Fibroblast of the aortic adventitia (primary cell): Measurements from ENCODE around the gene SPATA24. TPM values are rescaled to one million over a fixed set of nuclear protein-coding genes. Genes with fewer than 3 reads are reported as not detected.

ENCODE experiments used
- DNase-seq: peaks from one replicate; pipeline ENCODE4 v3.0.0-alpha.2; 2010; ENCODE audit warnings: low read depth
- H3K4me3 ChIP-seq: 2 replicates; pipeline ENCODE4 v1.5.1; 2011; ENCODE audit warnings: low read depth, mild to moderate bottlenecking, control low read depth, low read length, moderate library complexity
- CTCF ChIP-seq: IDR thresholded peaks from 2 replicates; pipeline ENCODE4 v1.5.1; 2011; ENCODE audit warnings: mild to moderate bottlenecking, low read length, control low read depth, inconsistent platforms; ENCODE audit not compliant: insufficient read depth
- total RNA-seq: library from RNA; depleted of rRNA; stranded (reverse); fragments of >200 nt; gene quantifications from 2 replicates; pipeline ENCODE4 v1.2.3, GENCODE V29; 2012; ENCODE audit warnings: low replicate concordance

SPATA24 gene
- total RNA-seq, 1 donor, result 2.0 TPM

- DNase-seq, result no peak
- H3K4me3 ChIP-seq, result no peak overlapping the region
- no peak for TF ChIP-seq CTCF
These were observed 11.6 kb downstream of the SPATA24 start for GRCh38 chr5:139392324-139392677.

GRCh38 chr5:139391570-139392323, 12.1 kb downstream of the SPATA24 start:
- no peak overlapping the region for H3K4me3 ChIP-seq
- no peak for DNase-seq
- TF ChIP-seq CTCF, result no peak

GRCh38 chr5:139390639-139391569, 13.0 kb downstream of the SPATA24 start:
- no peak overlapping the region for H3K4me3 ChIP-seq
- no peak for TF ChIP-seq CTCF
- no peak for DNase-seq

- no peak within 1 kb of the TSS for H3K4me3 ChIP-seq
- TF ChIP-seq CTCF, result no peak
- no peak for DNase-seq
These were observed 13.9 kb downstream of the SPATA24 start, which contains the start of gene MZB1 for GRCh38 chr5:139389701-139390638. Gene MZB1 (minus strand): TSS chr5:139389913. CDS start chr5:139389856, 57 bp downstream.

GRCh38 chr5:139388198-139388821, 15.6 kb downstream of the SPATA24 start:
- DNase-seq, result peak; percentile 51
- TF ChIP-seq CTCF, result no peak
- no peak overlapping the region for H3K4me3 ChIP-seq
